Measurements from ENCODE around the gene RPIA. TPM values are rescaled to one million over a fixed set of nuclear protein-coding genes. Genes with fewer than 3 reads are reported as not detected.

RPIA gene
- total RNA-seq, 1 experiment from 2014 or later, result 10.7 TPM

DNA sequence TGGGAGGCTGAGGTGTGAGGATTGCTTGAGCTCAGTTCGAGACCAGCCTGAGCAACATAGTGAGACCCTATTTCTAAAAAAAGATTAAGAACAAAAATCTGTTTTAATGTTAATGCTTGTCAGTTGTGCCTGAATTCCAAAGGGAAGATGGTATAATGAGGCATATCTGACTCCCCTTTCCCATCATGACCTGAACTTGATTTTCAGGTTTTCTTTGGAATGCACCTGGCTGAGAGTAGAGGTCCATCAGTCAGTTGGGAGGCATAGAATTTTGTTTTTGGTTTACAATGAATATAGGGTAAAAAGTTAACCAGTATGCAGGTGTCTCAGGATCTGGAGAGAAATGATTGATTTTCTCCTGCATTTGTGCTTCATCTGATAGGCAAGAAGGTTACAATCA lies 20.4 kb downstream of the RPIA start:
- ChIA-PET POLR2A (ENCODE audit: unreplicated experiment) (no interaction called here), CTCF (no interaction called here)
- H3K79me2 ChIP-seq (ENCODE audit: low read length), result no peaks in the 10 kb centered on the region
- H3K36me3 ChIP-seq (ENCODE audit: low read depth, low read length), result peaks cover 2% of the 10 kb centered on the region; the same call in 1 of the 2 replicates
- H3K27ac ChIP-seq (ENCODE audit: low read length), result no peak overlapping the region
- intact Hi-C loops (cut with micrococcal nuclease), result no loop called here
- TF ChIP-seq EZH2phosphoT487 (IDR thresholded peaks at IDR 0.05; ENCODE audit: borderline replicate concordance, low read length), result no peak
- TF ChIP-seq, protein P1, sequence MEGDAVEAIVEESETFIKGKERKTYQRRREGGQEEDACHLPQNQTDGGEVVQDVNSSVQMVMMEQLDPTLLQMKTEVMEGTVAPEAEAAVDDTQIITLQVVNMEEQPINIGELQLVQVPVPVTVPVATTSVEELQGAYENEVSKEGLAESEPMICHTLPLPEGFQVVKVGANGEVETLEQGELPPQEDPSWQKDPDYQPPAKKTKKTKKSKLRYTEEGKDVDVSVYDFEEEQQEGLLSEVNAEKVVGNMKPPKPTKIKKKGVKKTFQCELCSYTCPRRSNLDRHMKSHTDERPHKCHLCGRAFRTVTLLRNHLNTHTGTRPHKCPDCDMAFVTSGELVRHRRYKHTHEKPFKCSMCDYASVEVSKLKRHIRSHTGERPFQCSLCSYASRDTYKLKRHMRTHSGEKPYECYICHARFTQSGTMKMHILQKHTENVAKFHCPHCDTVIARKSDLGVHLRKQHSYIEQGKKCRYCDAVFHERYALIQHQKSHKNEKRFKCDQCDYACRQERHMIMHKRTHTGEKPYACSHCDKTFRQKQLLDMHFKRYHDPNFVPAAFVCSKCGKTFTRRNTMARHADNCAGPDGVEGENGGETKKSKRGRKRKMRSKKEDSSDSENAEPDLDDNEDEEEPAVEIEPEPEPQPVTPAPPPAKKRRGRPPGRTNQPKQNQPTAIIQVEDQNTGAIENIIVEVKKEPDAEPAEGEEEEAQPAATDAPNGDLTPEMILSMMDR (conservative IDR thresholded peaks at IDR 0.05; ENCODE audit: low read depth, low read length), result no peak
- no peak for TF ChIP-seq EZH2 (IDR thresholded peaks at IDR 0.05; ENCODE audit: low read length, unreplicated experiment)
- H2AFZ ChIP-seq (ENCODE audit: low read length), result no peak overlapping the region
- ATAC-seq (no peak), DNase-seq (peak; percentile 69)
- H3K4me3 ChIP-seq (ENCODE audit: low read length), result no peak overlapping the region
- H4K20me1 ChIP-seq (ENCODE audit: low read length), result no peaks in the 10 kb centered on the region
- no peak overlapping the region for H3K9ac ChIP-seq (ENCODE audit: low read length)
- no TSS peak for BruUV-seq (replicated peaks)
- H3K4me2 ChIP-seq (ENCODE audit: low read length), result no peak overlapping the region
- H3K4me1 ChIP-seq (ENCODE audit: insufficient read depth, low read length), result peaks cover 20% of the 10 kb centered on the region
- H3K9me3 ChIP-seq (ENCODE audit: low read length), result no peaks in the 10 kb centered on the region
- H3K27me3 ChIP-seq (ENCODE audit: low read length), result no peaks in the 10 kb centered on the region
- no peaks in the 10 kb centered on the region for H3K9me2 ChIP-seq (replicated peaks; ENCODE audit: low read length)
- H3F3A ChIP-seq (ENCODE audit: low read length, unreplicated experiment), result no peaks in the 10 kb centered on the region

DNA sequence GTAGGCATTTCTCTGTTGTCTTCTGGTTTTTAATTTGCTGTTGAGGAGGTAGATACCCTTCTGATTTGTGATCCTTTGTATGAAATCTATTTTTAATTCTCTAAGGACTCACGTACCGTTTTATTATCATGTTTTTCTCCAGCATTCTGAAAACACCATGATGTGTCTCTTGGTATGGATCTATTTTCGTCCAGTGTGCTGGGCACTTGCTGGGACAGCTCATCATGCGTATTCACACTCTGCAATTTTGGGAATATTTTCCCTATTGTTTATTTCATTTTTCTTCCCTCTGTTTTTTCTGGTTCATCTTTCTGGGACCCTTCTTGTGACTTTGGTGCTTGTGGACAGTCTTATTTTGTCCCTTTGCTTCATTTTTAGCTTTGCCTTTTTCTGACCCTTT lies 21.9 kb downstream of the RPIA start:
- H3K9me2 ChIP-seq (replicated peaks; ENCODE audit: low read length), result no peaks in the 10 kb centered on the region
- no peaks in the 10 kb centered on the region for H3K79me2 ChIP-seq (ENCODE audit: low read length)
- no peak overlapping the region for H3K27ac ChIP-seq (ENCODE audit: low read length)
- DNase-seq (no peak), ATAC-seq (no peak)
- no peak overlapping the region for H3K4me3 ChIP-seq (ENCODE audit: low read length)
- H3K4me1 ChIP-seq (ENCODE audit: insufficient read depth, low read length), result peaks cover 20% of the 10 kb centered on the region
- no TSS peak for BruUV-seq (replicated peaks)
- no peak overlapping the region for H3K4me2 ChIP-seq (ENCODE audit: low read length)
- CTCF ChIA-PET, result no interaction called here
- intact Hi-C loops (cut with micrococcal nuclease), result no loop called here
- no peak overlapping the region for H3K9ac ChIP-seq (ENCODE audit: low read length)
- POLR2A ChIA-PET (ENCODE audit: unreplicated experiment), result no interaction called here
- no peaks in the 10 kb centered on the region for H3K27me3 ChIP-seq (ENCODE audit: low read length)
- no peaks in the 10 kb centered on the region for H4K20me1 ChIP-seq (ENCODE audit: low read length)
- no peak for TF ChIP-seq EZH2 (IDR thresholded peaks at IDR 0.05; ENCODE audit: low read length, unreplicated experiment)
- TF ChIP-seq, protein P1 (conservative IDR thresholded peaks at IDR 0.05; ENCODE audit: low read depth, low read length), result no peak
- no peak for TF ChIP-seq EZH2phosphoT487 (IDR thresholded peaks at IDR 0.05; ENCODE audit: borderline replicate concordance, low read length)
- no peaks in the 10 kb centered on the region for H3F3A ChIP-seq (ENCODE audit: low read length, unreplicated experiment)
- H2AFZ ChIP-seq (ENCODE audit: low read length), result no peak overlapping the region
- H3K9me3 ChIP-seq (ENCODE audit: low read length), result 0 out of 2 replicates have a peak, but pooled peaks cover 2% of the 10 kb centered on the region
- peaks cover 9% of the 10 kb centered on the region; the same call in 1 of the 2 replicates for H3K36me3 ChIP-seq (ENCODE audit: low read depth, low read length)

DNA sequence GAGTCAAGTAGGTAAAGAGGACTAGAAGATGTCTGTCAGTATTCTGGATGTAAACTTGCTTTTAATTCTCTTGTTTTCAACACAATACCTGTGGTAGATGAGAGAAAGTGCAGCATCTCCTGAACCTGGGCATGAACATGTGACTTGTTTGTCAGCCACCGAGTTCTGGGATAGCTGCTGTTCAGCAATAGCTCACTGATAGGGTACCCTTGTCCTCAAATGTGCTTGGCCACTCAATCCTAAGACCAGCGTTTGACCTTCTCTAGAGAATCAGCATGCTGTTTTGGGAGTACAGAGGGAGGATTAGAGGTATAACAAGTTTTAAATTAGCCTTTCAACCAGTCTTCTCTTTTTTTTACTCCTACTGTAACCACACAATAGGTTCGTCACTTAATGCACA lies 23.2 kb downstream of the RPIA start:
- Histone ChIP-seq H3K27me3 (ENCODE audit: low read length) (no peaks in the 10 kb centered on the region), H3K9me2 (replicated peaks; ENCODE audit: low read length) (no peaks in the 10 kb centered on the region), H3K4me1 (ENCODE audit: insufficient read depth, low read length) (peaks cover 12% of the 10 kb centered on the region), H3K4me2 (ENCODE audit: low read length) (no peak overlapping the region), H3F3A (ENCODE audit: low read length, unreplicated experiment) (no peaks in the 10 kb centered on the region), H2AFZ (ENCODE audit: low read length) (no peak overlapping the region), H3K9me3 (ENCODE audit: low read length) (0 out of 2 replicates have a peak, but pooled peaks cover 7% of the 10 kb centered on the region), H3K9ac (ENCODE audit: low read length) (no peak overlapping the region), H3K79me2 (ENCODE audit: low read length) (no peaks in the 10 kb centered on the region), H4K20me1 (ENCODE audit: low read length) (no peaks in the 10 kb centered on the region), H3K27ac (ENCODE audit: low read length) (no peak overlapping the region), H3K36me3 (ENCODE audit: low read depth, low read length) (peaks cover 18% of the 10 kb centered on the region; the same call in 1 of the 2 replicates), H3K4me3 (ENCODE audit: low read length) (no peak overlapping the region)
- POLR2A ChIA-PET (ENCODE audit: unreplicated experiment), result no interaction called here
- BruUV-seq (replicated peaks), result no TSS peak
- no peak for DNase-seq
- TF ChIP-seq, protein P1 (conservative IDR thresholded peaks at IDR 0.05; ENCODE audit: low read depth, low read length), result no peak
- intact Hi-C loops (cut with micrococcal nuclease), result no loop called here
- ATAC-seq, result no peak
- CTCF ChIA-PET, result no interaction called here

All from PC-3 (cell line).